Activated CD4-positive, alpha-beta T cell treated with anti-CD3 and anti-CD28 coated beads for 1 hour (primary cell): ENCODE results near the gene MTCH2.
"Not testable (repeated sequence)": the region's sequence is repeated elsewhere in the genome, so short reads cannot be mapped to it uniquely, and the experiment has no call there.

Source experiments
- DNase-seq: peaks from one replicate; pipeline ENCODE4 v3.0.0-alpha.2; 2020

Gene MTCH2

GRCh38 chr11:47642099-47642855 lies at the start of gene MTCH2:
Gene MTCH2, minus strand, starts transcription at chr11:47642559. Its CDS starts 94 bp downstream, at chr11:47642465.
- DNase-seq: peak; percentile 93

- DNase-seq: no peak
Measured at GRCh38 chr11:47691979-47692378, 49.6 kb upstream of the MTCH2 start.

GRCh38 chr11:47689480-47689879 lies 47.1 kb upstream of the MTCH2 start:
- DNase-seq: no peak

GRCh38 chr11:47688991-47689390 lies 46.6 kb upstream of the MTCH2 start:
- DNase-seq: no peak

- no peak for DNase-seq
Measured at GRCh38 chr11:47688111-47688510, 45.8 kb upstream of the MTCH2 start.

GRCh38 chr11:47686704-47687103 lies 44.3 kb upstream of the MTCH2 start:
- not testable (repeated sequence) for DNase-seq

GRCh38 chr11:47686151-47686550 lies 43.8 kb upstream of the MTCH2 start:
- no peak for DNase-seq

- DNase-seq: no peak
Measured at GRCh38 chr11:47675851-47676250, 33.5 kb upstream of the MTCH2 start.

- DNase-seq: no peak
Measured at GRCh38 chr11:47672283-47672730, 29.9 kb upstream of the MTCH2 start.

GRCh38 chr11:47669856-47670255 lies 27.5 kb upstream of the MTCH2 start:
- DNase-seq: no peak

- no peak for DNase-seq
Measured at GRCh38 chr11:47668665-47669064, 26.3 kb upstream of the MTCH2 start.

- no peak for DNase-seq
Measured at GRCh38 chr11:47667555-47667954, 25.2 kb upstream of the MTCH2 start.

GRCh38 chr11:47667135-47667534 lies 24.8 kb upstream of the MTCH2 start:
- DNase-seq: no peak

GRCh38 chr11:47664936-47665335 lies 22.6 kb upstream of the MTCH2 start:
- DNase-seq: not testable (repeated sequence)

- DNase-seq: no peak
Measured at GRCh38 chr11:47661245-47661644, 18.9 kb upstream of the MTCH2 start.

- DNase-seq: no peak
Measured at GRCh38 chr11:47659276-47659675, 16.9 kb upstream of the MTCH2 start.

- DNase-seq: no peak
Measured at GRCh38 chr11:47656260-47656885, 14.0 kb upstream of the MTCH2 start.

- DNase-seq: no peak
Measured at GRCh38 chr11:47651818-47652469, 9.6 kb upstream of the MTCH2 start.

- no peak for DNase-seq
Measured at GRCh38 chr11:47649276-47649675, 6.9 kb upstream of the MTCH2 start.

GRCh38 chr11:47646019-47646418 lies 3.7 kb upstream of the MTCH2 start:
- no peak for DNase-seq

GRCh38 chr11:47645500-47645899 lies 3.1 kb upstream of the MTCH2 start:
- DNase-seq: no peak

- DNase-seq: no peak
Measured at GRCh38 chr11:47641600-47642098, 710 bp downstream of the MTCH2 start.

GRCh38 chr11:47640506-47640905 lies 1.9 kb downstream of the MTCH2 start:
- DNase-seq: not testable (repeated sequence)

- DNase-seq: not testable (repeated sequence)
Measured at GRCh38 chr11:47636331-47636730, 6.0 kb downstream of the MTCH2 start.
